SK-N-SH (cell line): Measurements from ENCODE around the gene CD86. TPM values are rescaled to one million over a fixed set of nuclear protein-coding genes. Genes with fewer than 3 reads are reported as not detected.

Source experiments
- CTCF ChIA-PET: fragments of 300-600, 350-600 bp; formaldehyde crosslinking; extraction: SDS; loops from one replicate; lab custom pipeline; 2021; lab: Yijun Ruan, JAX
- POLR2A ChIA-PET: fragments of 350-600 bp; sonication (Branson Sonifier 250); formaldehyde crosslinking; extraction: SDS; loops from one replicate; lab custom pipeline; 2020; ENCODE audit warnings: antibody characterized with exemption, inconsistent platforms; lab: Yijun Ruan, JAX
- DNase-seq: peaks from one replicate; pipeline ENCODE4 v3.0.0; 2012
- H2AFZ ChIP-seq: fragments of 200-600 bp; sonication (generic); 2 replicates; pipeline ENCODE4 v1.8.1; 2016; ENCODE audit warnings: antibody characterized with exemption, mild to moderate bottlenecking, low read depth
- H3F3A ChIP-seq: fragments of 200-600 bp; sonication (generic); replicated peaks from 2 replicates; pipeline ENCODE3; 2016; ENCODE audit warnings: antibody characterized with exemption, mild to moderate bottlenecking; ENCODE audit not compliant: insufficient read depth
- H3K27ac ChIP-seq, 2 experiments: fragments of 200-500 bp in 1 of 2; fragments of 200-600 bp in 1 of 2; sonication (Bioruptor generic) in 1 of 2; sonication (generic), shearing (Covaris generic) in 1 of 2; 2 replicates each; pipeline versions ENCODE4 v1.5.1 to v1.6.1; 2014 to 2016; ENCODE audit warnings: low read depth in 2 of 2, inconsistent platforms in 1 of 2, low read length in 1 of 2, mild to moderate bottlenecking in 1 of 2, mixed read lengths in 1 of 2
- H3K27me3 ChIP-seq: fragments of 200-600 bp; sonication (generic), shearing (Covaris generic); 2 replicates; pipeline ENCODE4 v1.6.1; 2016; ENCODE audit warnings: mixed run types; ENCODE audit not compliant: insufficient read depth
- H3K36me3 ChIP-seq, 2 experiments: fragments of 200-500 bp in 1 of 2; fragments of 200-600 bp in 1 of 2; sonication (Bioruptor generic) in 1 of 2; sonication (generic) in 1 of 2; replicated peaks in 1 of 2; 2 replicates each; pipeline versions ENCODE3 to v1.5.1; 2014 to 2016; ENCODE audit warnings: low read length in 1 of 2, mild to moderate bottlenecking in 1 of 2; ENCODE audit not compliant: insufficient read depth in 2 of 2, control insufficient read depth in 1 of 2
- H3K4me1 ChIP-seq, 2 experiments: fragments of 200-500 bp in 1 of 2; fragments of 200-600 bp in 1 of 2; sonication (Bioruptor generic) in 1 of 2; sonication (generic), shearing (Covaris generic) in 1 of 2; 2 replicates each; pipeline versions ENCODE4 v1.5.1 to v1.6.1; 2014 to 2016; ENCODE audit warnings: low read depth in 1 of 2, low read length in 1 of 2, mixed run types in 1 of 2; ENCODE audit not compliant: insufficient read depth in 2 of 2, control insufficient read depth in 1 of 2
- H3K4me2 ChIP-seq: fragments of 200-600 bp; sonication (generic), shearing (Covaris generic); 2 replicates; pipeline ENCODE4 v1.6.1; 2017; ENCODE audit warnings: mixed run types
- H3K4me3 ChIP-seq, 2 experiments: fragments of 200-500 bp in 1 of 2; fragments of 200-600 bp in 1 of 2; sonication (Bioruptor generic) in 1 of 2; sonication (generic), shearing (Covaris generic) in 1 of 2; 2 replicates each; pipeline versions ENCODE4 v1.5.1 to v1.8.1; 2014 to 2016; ENCODE audit warnings: low read depth in 2 of 2, inconsistent platforms in 1 of 2, low read length in 1 of 2, mild to moderate bottlenecking in 1 of 2, mixed read lengths in 1 of 2, moderate library complexity in 1 of 2
- H3K79me2 ChIP-seq: fragments of 200-600 bp; sonication (generic); 2 replicates; pipeline ENCODE4 v1.8.1; 2017; ENCODE audit warnings: mild to moderate bottlenecking; ENCODE audit not compliant: insufficient read depth
- H3K9ac ChIP-seq: fragments of 200-600 bp; sonication (generic); 2 replicates; pipeline ENCODE4 v1.6.1; 2017; ENCODE audit warnings: mixed run types
- H3K9me2 ChIP-seq: fragments of 200-600 bp; sonication (generic); 2 replicates; pipeline ENCODE4 v1.6.1; 2017; ENCODE audit warnings: mixed run types
- H3K9me3 ChIP-seq: fragments of 200-600 bp; sonication (generic); 2 replicates; pipeline ENCODE4 v1.6.1; 2017; ENCODE audit warnings: mixed run types, mild to moderate bottlenecking, moderate library complexity
- H4K20me1 ChIP-seq: fragments of 200-600 bp; sonication (generic); 2 replicates; pipeline ENCODE4 v1.6.1; 2017; ENCODE audit warnings: mild to moderate bottlenecking, mixed run types; ENCODE audit not compliant: insufficient read depth
- CTCF ChIP-seq: fragments of 200-600 bp; sonication (generic); IDR thresholded peaks from 2 replicates; pipeline ENCODE4 v1.6.1; 2017; ENCODE audit warnings: antibody characterized with exemption, mild to moderate bottlenecking, moderate library complexity
- ELF1 ChIP-seq: IDR thresholded peaks from 2 replicates; pipeline ENCODE4 v1.4.0; 2012
- EP300 ChIP-seq, 2 experiments: IDR thresholded peaks; 2 replicates each; pipeline versions ENCODE4 v1.4.0 to v1.6.1; 2012; ENCODE audit warnings: borderline replicate concordance in 1 of 2, low read depth in 1 of 2, low read length in 1 of 2
- EZH2phosphoT487 ChIP-seq: fragments of 200-600 bp; sonication (generic); IDR thresholded peaks from 2 replicates; pipeline ENCODE4 v1.6.1; 2017; ENCODE audit warnings: low read depth, mixed run types, mild to moderate bottlenecking, antibody characterized with exemption, moderate library complexity, borderline replicate concordance
- FOXM1 ChIP-seq: IDR thresholded peaks from 2 replicates; pipeline ENCODE4 v1.4.0; 2012; ENCODE audit warnings: low read depth, mild to moderate bottlenecking
- GATA2 ChIP-seq: sonication (generic); formaldehyde crosslinking; IDR thresholded peaks from 2 replicates; pipeline ENCODE4 v1.5.0; 2020; ENCODE audit warnings: mild to moderate bottlenecking, missing genetic modification reagents
- MAX ChIP-seq: IDR thresholded peaks from 2 replicates; pipeline ENCODE4 v1.4.0; 2012; ENCODE audit warnings: low read depth
- MXI1 ChIP-seq: IDR thresholded peaks from 2 replicates; pipeline ENCODE4 v1.6.1; 2012; ENCODE audit warnings: mild to moderate bottlenecking, low read depth, low read length, improper control_type of control experiment
- NFIC ChIP-seq: IDR thresholded peaks from 2 replicates; pipeline ENCODE4 v1.4.0; 2012; ENCODE audit warnings: borderline replicate concordance
- RAD21 ChIP-seq: IDR thresholded peaks from 2 replicates; pipeline ENCODE4 v1.6.1; 2012; ENCODE audit warnings: mild to moderate bottlenecking, low read length
- REST ChIP-seq: IDR thresholded peaks from 2 replicates; pipeline ENCODE4 v1.6.1; 2012; ENCODE audit warnings: mild to moderate bottlenecking, low read depth, low read length, moderate library complexity
- RXRA ChIP-seq: IDR thresholded peaks from 2 replicates; pipeline ENCODE4 v1.4.0; 2012; ENCODE audit warnings: low read depth, mild to moderate bottlenecking, borderline replicate concordance
- SMC3 ChIP-seq: IDR thresholded peaks from 2 replicates; pipeline ENCODE4 v1.6.1; 2012; ENCODE audit warnings: low read depth, low read length, improper control_type of control experiment
- TEAD4 ChIP-seq: IDR thresholded peaks from 2 replicates; pipeline ENCODE4 v1.4.0; 2012; ENCODE audit warnings: mild to moderate bottlenecking, borderline replicate concordance; ENCODE audit not compliant: insufficient read depth
- WGBS: methylation state at CpG from one replicate; pipeline ENCODE4 v1.1.6; 2017; ENCODE audit warnings: low lambda C conversion rate; 5-methylcytosine and 5-hydroxymethylcytosine counted together
- polyA plus RNA-seq, 3 experiments: library from polyadenylated mRNA; depleted of rRNA; stranded (reverse); fragments of >200 nt; gene quantifications; 2 replicates each; pipeline ENCODE4 v1.2.3, GENCODE V29; 2012

Gene CD86
- polyA plus RNA-seq, 1 of the 3 experiments (the other 2 are of a cell fraction), result not detected

GRCh38 chr3:122100083-122100482 lies 44.9 kb downstream of the CD86 start:
- Histone ChIP-seq H3K36me3 (no peaks in the 10 kb centered on the region), H3K9me3 (no peaks in the 10 kb centered on the region), H3K4me2 (no peak overlapping the region), H4K20me1 (no peaks in the 10 kb centered on the region), H3K79me2 (no peaks in the 10 kb centered on the region), H3K27me3 (peaks cover 13% of the 10 kb centered on the region; the same call in 1 of the 2 replicates), H3F3A (no peaks in the 10 kb centered on the region), H2AFZ (no peak overlapping the region), H3K4me1 (no peaks in the 10 kb centered on the region), H3K27ac (no peak overlapping the region), H3K4me3 (no peak overlapping the region), H3K9ac (no peak overlapping the region), H3K9me2 (no peaks in the 10 kb centered on the region)
- no peak for TF ChIP-seq MAX
- TF ChIP-seq CTCF, result no peak
- TF ChIP-seq GATA2, result no peak
- TF ChIP-seq EP300 (IDR thresholded peaks at IDR 0.05; ENCODE audit: borderline replicate concordance in 1 of 2, low read depth in 1 of 2, low read length in 1 of 2), result no peak
- TF ChIP-seq RXRA, result no peak
- TF ChIP-seq NFIC, result no peak
- no peak for TF ChIP-seq FOXM1
- no peak for TF ChIP-seq ELF1
- no peak for TF ChIP-seq EZH2phosphoT487
- no peak for TF ChIP-seq RAD21
- TF ChIP-seq SMC3, result no peak
- no peak for TF ChIP-seq REST
- TF ChIP-seq TEAD4, result no peak
- no peak for TF ChIP-seq MXI1
- ChIA-PET CTCF (interaction anchor here (1.0 to 2.2 kb wide), 3 partner anchors 9 to 554 kb away, joined by 3 to 6 read pairs (median 4); partner anchors contain the start of gene POLQ), POLR2A (no interaction called here)
- DNase-seq, result no peak
- 5% methylated on average over 1 of the region's 1 CpG for WGBS
